ENCODE measurements around the gene C1QL1. TPM values are rescaled to one million over a fixed set of nuclear protein-coding genes. Genes with fewer than 3 reads are reported as not detected.
A peak's percentile ranks its signal among the peaks of the same experiment; 100 is the strongest.

The C1QL1 gene
- total and polyA plus RNA-seq, 2 experiments from 2014 or later = 12.8 to 54.9 TPM

DNA sequence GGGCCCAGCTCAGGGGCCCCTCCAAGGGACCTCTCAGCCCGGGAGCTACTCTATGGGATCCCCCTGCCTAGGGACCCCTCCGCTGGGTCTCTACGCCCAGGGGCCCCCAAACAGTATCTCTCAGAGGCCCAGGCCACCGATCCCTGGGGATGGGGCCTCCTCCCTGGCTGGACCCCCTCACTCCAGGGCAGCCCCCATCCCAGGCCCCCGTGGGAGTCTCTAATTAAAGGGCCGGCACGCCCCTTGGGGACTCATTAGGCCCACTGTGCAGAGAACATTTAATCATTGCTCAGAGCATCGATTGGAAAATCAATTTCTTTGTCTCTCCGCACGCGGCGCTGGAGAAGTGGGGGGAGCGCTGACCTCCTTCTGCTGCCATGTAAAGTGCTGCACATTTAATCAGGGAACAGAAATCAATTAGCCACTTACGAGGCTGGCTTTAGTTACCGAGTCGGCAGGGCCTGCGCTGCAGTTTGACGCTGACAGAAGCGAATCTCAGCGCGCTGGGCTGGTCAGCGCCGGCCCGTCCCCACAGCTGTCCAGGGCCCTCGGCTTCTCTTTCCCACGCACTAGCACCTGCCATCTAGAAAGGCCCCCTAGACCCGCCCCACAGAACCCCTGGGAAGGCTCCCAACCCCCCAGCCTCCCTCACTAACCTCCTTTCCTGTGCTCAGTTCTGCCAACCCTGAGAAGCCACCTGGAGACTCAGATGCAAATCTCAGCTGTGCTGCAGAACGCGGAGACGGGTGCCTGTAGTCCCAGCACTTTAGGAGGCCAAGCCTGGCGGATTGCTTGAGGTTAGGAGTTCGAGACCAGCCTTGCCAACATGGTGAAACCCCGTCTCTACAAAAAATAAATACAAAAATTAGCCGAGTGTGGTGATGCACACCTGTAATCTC lies 20.2 kb upstream of the C1QL1 start:
- no peaks in the 10 kb centered on the region for H4K20me1 ChIP-seq (ENCODE audit: insufficient read depth, poor library complexity, severe bottlenecking)
- peaks cover 9% of the 10 kb centered on the region for H3K4me1 ChIP-seq (ENCODE audit: insufficient read depth)
- no peaks in the 10 kb centered on the region for H3K79me2 ChIP-seq
- 79% methylated on average over 33 of the region's 34 CpGs for WGBS (ENCODE audit: low lambda C conversion rate, missing lambda C conversion rate)
- H3K36me3 ChIP-seq (replicated peaks; ENCODE audit: insufficient read depth, low read depth) = no peaks in the 10 kb centered on the region
- H3K4me2 ChIP-seq = peak overlapping the region; percentile 51
- H3K4me3 ChIP-seq = no peak overlapping the region
- TF ChIP-seq EZH2phosphoT487 (IDR thresholded peaks at IDR 0.05; ENCODE audit: low read depth, severe bottlenecking, unreplicated experiment) = no peak
- TF ChIP-seq EZH2 (IDR thresholded peaks at IDR 0.05; ENCODE audit: borderline replicate concordance) = no peak
- TF ChIP-seq, protein P1, sequence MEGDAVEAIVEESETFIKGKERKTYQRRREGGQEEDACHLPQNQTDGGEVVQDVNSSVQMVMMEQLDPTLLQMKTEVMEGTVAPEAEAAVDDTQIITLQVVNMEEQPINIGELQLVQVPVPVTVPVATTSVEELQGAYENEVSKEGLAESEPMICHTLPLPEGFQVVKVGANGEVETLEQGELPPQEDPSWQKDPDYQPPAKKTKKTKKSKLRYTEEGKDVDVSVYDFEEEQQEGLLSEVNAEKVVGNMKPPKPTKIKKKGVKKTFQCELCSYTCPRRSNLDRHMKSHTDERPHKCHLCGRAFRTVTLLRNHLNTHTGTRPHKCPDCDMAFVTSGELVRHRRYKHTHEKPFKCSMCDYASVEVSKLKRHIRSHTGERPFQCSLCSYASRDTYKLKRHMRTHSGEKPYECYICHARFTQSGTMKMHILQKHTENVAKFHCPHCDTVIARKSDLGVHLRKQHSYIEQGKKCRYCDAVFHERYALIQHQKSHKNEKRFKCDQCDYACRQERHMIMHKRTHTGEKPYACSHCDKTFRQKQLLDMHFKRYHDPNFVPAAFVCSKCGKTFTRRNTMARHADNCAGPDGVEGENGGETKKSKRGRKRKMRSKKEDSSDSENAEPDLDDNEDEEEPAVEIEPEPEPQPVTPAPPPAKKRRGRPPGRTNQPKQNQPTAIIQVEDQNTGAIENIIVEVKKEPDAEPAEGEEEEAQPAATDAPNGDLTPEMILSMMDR (IDR thresholded peaks at IDR 0.05; ENCODE audit: poor library complexity) = no peak
- H3K9me2 ChIP-seq (replicated peaks; ENCODE audit: insufficient read depth) = no peaks in the 10 kb centered on the region
- H2AFZ ChIP-seq = peak overlapping the region; percentile 5
- no peak for DNase-seq (ENCODE audit: low spot score)
- peaks cover 17% of the 10 kb centered on the region for H3K27me3 ChIP-seq
- no peak overlapping the region for H3K27ac ChIP-seq
- H3K9me3 ChIP-seq (ENCODE audit: low read depth) = no peaks in the 10 kb centered on the region

DNA sequence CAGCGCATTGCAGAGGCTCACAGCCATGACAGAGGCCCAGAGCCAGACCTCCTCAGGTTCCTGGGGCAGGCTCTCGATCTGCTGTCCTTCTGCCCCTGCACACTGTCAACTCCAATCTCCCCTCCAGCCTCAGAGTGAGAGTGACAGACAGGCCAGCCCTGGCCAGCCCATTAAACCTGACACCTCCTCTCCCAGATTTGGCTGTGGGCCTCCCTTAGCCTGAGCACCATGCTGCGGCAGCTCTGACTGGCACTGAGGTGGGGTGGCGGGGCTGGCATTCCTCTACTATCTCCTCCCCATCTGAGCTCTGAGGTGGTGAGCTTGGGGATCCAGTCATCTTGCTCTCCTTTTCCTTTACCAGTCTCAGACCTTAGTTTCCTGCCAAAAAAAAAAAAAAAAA lies 15.5 kb upstream of the C1QL1 start:
- no peak overlapping the region for H3K4me2 ChIP-seq
- peaks cover 44% of the 10 kb centered on the region for H3K4me1 ChIP-seq (ENCODE audit: insufficient read depth)
- H3K9me2 ChIP-seq (replicated peaks; ENCODE audit: insufficient read depth) = no peaks in the 10 kb centered on the region
- H4K20me1 ChIP-seq (ENCODE audit: insufficient read depth, poor library complexity, severe bottlenecking) = no peaks in the 10 kb centered on the region
- no peak overlapping the region for H2AFZ ChIP-seq
- no peak overlapping the region for H3K27ac ChIP-seq
- TF ChIP-seq, protein P1 (IDR thresholded peaks at IDR 0.05; ENCODE audit: poor library complexity) = no peak
- TF ChIP-seq EZH2 (IDR thresholded peaks at IDR 0.05; ENCODE audit: borderline replicate concordance) = no peak
- no peak for TF ChIP-seq EZH2phosphoT487 (IDR thresholded peaks at IDR 0.05; ENCODE audit: low read depth, severe bottlenecking, unreplicated experiment)
- H3K9me3 ChIP-seq (ENCODE audit: low read depth) = no peaks in the 10 kb centered on the region
- no peaks in the 10 kb centered on the region for H3K79me2 ChIP-seq
- H3K36me3 ChIP-seq (replicated peaks; ENCODE audit: insufficient read depth, low read depth) = no peaks in the 10 kb centered on the region
- DNase-seq (ENCODE audit: low spot score) = no peak
- no peak overlapping the region for H3K4me3 ChIP-seq
- 77% methylated on average over 4 of the region's 4 CpGs for WGBS (ENCODE audit: low lambda C conversion rate, missing lambda C conversion rate)
- H3K27me3 ChIP-seq = peaks cover 18% of the 10 kb centered on the region

DNA sequence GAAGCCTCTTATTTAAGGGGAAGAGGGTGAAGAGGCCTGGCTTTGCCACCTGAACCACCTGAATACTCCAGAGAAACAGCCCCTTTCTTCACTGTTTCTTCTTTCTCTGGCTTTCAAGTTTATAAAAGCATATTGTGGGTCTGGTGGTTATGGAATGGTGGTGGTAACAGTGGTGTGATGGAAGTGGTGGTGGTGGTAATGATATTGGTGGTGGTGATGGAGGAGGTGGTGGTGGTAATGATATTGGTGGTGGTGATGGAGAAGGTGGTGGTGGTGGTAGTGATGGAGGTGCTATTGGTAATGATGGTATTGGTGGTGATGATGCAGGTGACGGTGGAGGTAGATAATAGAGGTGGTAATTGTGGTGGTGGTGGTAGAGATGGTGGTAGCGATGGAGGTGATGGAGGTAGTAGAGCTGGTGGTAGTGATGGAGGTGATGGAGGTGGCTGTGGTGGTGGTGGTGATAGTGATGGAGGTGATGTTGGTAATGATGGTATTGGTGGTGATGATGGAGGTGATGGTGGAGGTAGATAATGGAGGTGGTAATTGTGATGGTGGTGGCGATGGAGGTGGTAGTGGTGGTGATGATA lies 14.1 kb upstream of the C1QL1 start:
- Histone ChIP-seq H3K4me1 (ENCODE audit: insufficient read depth) (peaks cover 47% of the 10 kb centered on the region), H3K9me3 (ENCODE audit: low read depth) (no peaks in the 10 kb centered on the region), H3K9me2 (replicated peaks; ENCODE audit: insufficient read depth) (no peaks in the 10 kb centered on the region), H4K20me1 (ENCODE audit: insufficient read depth, poor library complexity, severe bottlenecking) (no peaks in the 10 kb centered on the region), H3K27me3 (peaks cover 19% of the 10 kb centered on the region), H3K79me2 (no peaks in the 10 kb centered on the region), H3K36me3 (replicated peaks; ENCODE audit: insufficient read depth, low read depth) (no peaks in the 10 kb centered on the region), H3K27ac (peak overlapping the region; percentile 54), H3K4me2 (no peak overlapping the region), H3K4me3 (no peak overlapping the region), H2AFZ (no peak overlapping the region)
- TF ChIP-seq EZH2 (IDR thresholded peaks at IDR 0.05; ENCODE audit: borderline replicate concordance) (no peak), EZH2phosphoT487 (IDR thresholded peaks at IDR 0.05; ENCODE audit: low read depth, severe bottlenecking, unreplicated experiment) (no peak)
- TF ChIP-seq, protein P1 (IDR thresholded peaks at IDR 0.05; ENCODE audit: poor library complexity) = no peak
- 95% methylated on average over 3 of the region's 3 CpGs for WGBS (ENCODE audit: low lambda C conversion rate, missing lambda C conversion rate)
- no peak for DNase-seq (ENCODE audit: low spot score)
